Body of pancreas (tissue), 4 donors: Measurements from ENCODE around the gene ZNF93.

Experiments
- POLR2A ChIP-seq, 3 donors: fragments of 450-650 bp; IDR thresholded peaks; one replicate each; pipeline ENCODE4 v1.6.1; 2016; ENCODE audit warnings: antibody characterized with exemption in 3 of 3, mild to moderate bottlenecking in 2 of 3
- TF ChIP-seq, protein P1 (sequence below), 7 experiments: fragments of 450-650 bp in 4 of 7; fragments of 200-600 bp in 3 of 7; sonication (generic) in 3 of 7; IDR thresholded peaks; one replicate each; pipeline ENCODE4 v1.5.1; 2016 to 2019; ENCODE audit warnings: antibody characterized with exemption in 7 of 7

DNA sequence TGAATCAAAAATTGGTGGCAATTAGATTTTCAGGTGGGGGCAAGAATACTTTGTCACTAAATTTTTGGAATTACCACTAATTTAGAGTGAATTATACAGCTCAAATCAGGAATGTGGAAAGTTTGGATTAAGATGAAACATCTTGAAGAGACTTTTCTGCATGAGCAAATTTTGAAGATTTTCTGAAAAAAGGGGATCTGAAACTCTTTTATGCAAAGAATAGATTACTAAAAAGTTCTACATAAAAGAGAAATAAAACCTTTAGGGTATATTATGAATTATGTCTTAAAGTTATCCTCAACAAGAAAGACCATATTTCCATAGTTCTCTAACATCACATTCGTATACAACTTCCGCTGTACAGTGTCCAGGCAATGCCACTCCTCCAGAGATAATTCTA is 36.7 kb downstream of the ZNF93 start:
- TF ChIP-seq POLR2A (IDR thresholded peaks at IDR 0.05), result no peak
- TF ChIP-seq, protein P1, sequence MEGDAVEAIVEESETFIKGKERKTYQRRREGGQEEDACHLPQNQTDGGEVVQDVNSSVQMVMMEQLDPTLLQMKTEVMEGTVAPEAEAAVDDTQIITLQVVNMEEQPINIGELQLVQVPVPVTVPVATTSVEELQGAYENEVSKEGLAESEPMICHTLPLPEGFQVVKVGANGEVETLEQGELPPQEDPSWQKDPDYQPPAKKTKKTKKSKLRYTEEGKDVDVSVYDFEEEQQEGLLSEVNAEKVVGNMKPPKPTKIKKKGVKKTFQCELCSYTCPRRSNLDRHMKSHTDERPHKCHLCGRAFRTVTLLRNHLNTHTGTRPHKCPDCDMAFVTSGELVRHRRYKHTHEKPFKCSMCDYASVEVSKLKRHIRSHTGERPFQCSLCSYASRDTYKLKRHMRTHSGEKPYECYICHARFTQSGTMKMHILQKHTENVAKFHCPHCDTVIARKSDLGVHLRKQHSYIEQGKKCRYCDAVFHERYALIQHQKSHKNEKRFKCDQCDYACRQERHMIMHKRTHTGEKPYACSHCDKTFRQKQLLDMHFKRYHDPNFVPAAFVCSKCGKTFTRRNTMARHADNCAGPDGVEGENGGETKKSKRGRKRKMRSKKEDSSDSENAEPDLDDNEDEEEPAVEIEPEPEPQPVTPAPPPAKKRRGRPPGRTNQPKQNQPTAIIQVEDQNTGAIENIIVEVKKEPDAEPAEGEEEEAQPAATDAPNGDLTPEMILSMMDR (IDR thresholded peaks at IDR 0.05), result no peak
